Stimulated activated naive B cell treated with anti-CD40 and anti-IgM and Interleukin-4, amounts not matched to agents 10 μg/mL and 1 μg/mL and 100 μg/mL, for 72 hours (primary cell): ENCODE measurements around the gene SRM.
"Not testable (repeated sequence)": the region's sequence is repeated elsewhere in the genome, so short reads cannot be mapped to it uniquely, and the experiment has no call there.

Source experiments
- ATAC-seq, 2 donors: fragments of 150-1000 bp; cut with Tn5 transposase; replicated peaks; 2 replicates each; pipeline ENCODE4 v1.10.0; 2021; ENCODE audit warnings: moderate library complexity in 1 of 2
- DNase-seq: peaks from one replicate; pipeline ENCODE4 v3.0.0; 2021
- H3K27ac Mint-ChIP-seq: one replicate; pipeline ENCODE4 v1.8.0; 2022; ENCODE audit warnings: mild to moderate bottlenecking, mixed read lengths
- H3K27me3 Mint-ChIP-seq, 2 donors: one replicate each; pipeline ENCODE4 v1.8.0; 2022; ENCODE audit warnings: mixed read lengths in 2 of 2
- H3K36me3 Mint-ChIP-seq, 2 donors: one replicate each; pipeline ENCODE4 v1.8.0; 2022; ENCODE audit warnings: mixed read lengths in 2 of 2, mild to moderate bottlenecking in 1 of 2
- H3K4me1 Mint-ChIP-seq, 2 donors: one replicate each; pipeline ENCODE4 v1.8.0; 2022; ENCODE audit warnings: mixed read lengths in 2 of 2, mild to moderate bottlenecking in 1 of 2
- H3K4me3 Mint-ChIP-seq, 2 donors: one replicate each; pipeline ENCODE4 v1.8.0; 2022; ENCODE audit warnings: mild to moderate bottlenecking in 2 of 2, mixed read lengths in 2 of 2, moderate library complexity in 1 of 2
- H3K9me3 Mint-ChIP-seq, 2 donors: one replicate each; pipeline ENCODE4 v1.8.0; 2022; ENCODE audit warnings: mixed read lengths in 2 of 2, mild to moderate bottlenecking in 1 of 2

SRM gene

DNA sequence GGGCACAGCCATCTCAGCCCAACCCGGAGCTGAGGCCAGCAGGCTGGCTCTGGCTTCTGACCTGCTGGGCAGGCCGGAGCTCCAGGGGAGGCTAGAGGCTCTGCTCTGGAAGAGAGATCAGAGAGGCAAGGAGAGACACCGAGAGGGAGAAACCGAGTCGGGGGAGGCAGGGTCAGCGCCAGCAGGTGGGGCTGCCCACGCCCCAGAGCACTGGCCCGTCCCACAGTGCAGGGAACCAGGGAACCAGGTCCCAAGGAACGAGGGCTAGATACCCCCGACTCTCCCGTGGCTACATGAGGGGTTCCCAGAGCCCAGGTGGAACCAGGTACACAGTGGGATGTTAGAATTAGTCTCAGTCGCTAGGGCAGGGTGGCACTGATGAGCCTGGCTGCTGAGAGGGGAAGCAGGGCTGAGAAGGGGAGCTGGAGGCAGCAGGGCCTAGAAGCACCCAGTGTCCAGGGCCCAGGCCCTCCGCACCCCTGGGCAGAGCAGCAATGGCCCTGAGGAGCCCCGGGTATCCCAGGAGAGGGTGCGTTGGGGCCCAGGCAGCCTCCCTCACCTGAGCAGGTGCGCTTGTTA is 14.9 kb downstream of the SRM start:
- H3K36me3 Mint-ChIP-seq = no peaks in the 10 kb centered on the region
- no peak for ATAC-seq
- no peak for DNase-seq
- no peaks in the 10 kb centered on the region for H3K27me3 Mint-ChIP-seq
- H3K4me3 Mint-ChIP-seq = no peak overlapping the region
- H3K4me1 Mint-ChIP-seq = no peaks in the 10 kb centered on the region
- no peak overlapping the region for H3K27ac Mint-ChIP-seq
- no peaks in the 10 kb centered on the region for H3K9me3 Mint-ChIP-seq

DNA sequence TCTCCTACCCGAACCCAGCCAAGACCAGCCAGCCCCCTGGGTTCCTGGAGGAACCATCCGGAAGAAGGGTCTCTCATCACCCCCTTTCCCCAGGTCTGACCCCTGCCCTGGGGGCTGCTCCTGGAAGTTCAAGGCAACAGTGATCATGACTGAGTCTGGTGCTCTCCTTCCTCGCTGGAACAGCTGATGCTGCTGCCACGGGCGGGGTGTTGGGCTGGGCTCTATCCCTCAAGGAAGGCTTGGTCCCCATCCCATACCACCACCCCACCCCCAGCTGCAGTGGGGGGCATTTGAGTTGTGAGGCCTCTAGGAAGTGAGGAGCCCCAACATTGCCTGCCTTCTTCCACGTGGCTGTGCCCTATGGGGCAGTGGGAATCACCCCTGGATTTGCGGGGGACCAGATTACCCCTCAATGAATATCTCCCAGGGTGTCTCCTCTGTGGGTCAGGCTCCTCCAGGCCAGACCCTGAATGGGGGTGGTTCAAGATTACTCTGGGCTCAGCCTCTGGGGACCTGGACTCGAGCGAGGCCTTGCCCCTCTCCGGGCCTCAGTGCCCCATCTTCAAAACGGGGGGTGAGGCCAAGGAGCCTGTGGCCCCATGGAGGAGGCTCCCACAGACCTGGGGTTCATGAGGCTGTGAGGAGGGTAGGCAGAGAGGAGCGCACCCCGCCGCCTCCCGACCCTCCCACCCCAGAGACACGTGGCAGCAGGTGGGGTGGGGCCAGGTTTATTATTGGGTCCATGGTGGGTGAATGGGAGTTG is 15.6 kb downstream of the SRM start:
- Mint-ChIP-seq H3K4me3 (no peak overlapping the region), H3K9me3 (no peaks in the 10 kb centered on the region), H3K27me3 (no peaks in the 10 kb centered on the region), H3K4me1 (no peaks in the 10 kb centered on the region), H3K27ac (no peak overlapping the region), H3K36me3 (no peaks in the 10 kb centered on the region)
- ATAC-seq = no peak
- no peak for DNase-seq

DNA sequence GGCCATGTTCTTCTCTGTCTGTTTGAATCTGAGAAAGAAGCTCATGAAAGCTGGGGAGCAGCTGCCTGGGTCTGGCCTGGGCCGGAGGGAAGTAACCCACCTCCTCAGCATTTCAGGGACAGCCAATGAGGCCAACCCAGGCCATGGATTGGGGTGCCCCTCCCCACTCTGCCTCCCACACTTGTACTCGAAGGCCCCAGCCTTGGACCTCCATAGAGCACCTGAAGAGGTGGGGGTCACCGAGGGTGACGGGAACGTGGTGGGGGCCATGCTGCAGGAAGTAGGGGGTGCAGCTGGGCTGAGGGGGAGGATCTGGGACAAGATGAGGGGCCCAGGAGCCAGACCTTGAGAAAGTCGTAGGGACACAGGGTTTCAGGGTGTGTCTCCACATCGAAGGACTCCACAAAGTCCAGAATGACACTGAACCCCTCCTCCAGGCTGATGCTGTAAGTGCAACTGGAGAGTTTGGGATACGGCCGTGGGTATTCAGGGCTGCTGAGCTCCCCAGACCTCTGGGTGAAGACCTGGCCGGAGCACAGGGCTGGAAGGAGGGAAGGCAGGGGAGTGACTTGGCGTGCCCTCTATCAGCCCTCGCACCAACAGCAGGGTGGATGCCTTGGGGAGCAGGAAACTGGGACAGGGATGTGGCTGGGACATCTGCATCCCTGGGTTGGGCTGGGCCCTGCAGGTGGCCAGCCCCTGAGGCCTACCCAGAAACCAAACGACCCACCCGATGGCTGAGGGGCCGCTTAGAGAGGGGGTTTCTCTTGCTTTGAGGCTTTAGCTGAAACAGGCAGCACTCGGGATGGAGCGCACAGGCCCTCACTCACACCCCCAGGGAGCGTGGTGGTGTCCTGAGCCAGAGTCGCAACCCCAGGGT is 16.6 kb downstream of the SRM start:
- Mint-ChIP-seq H3K27me3 (no peaks in the 10 kb centered on the region), H3K4me1 (no peaks in the 10 kb centered on the region), H3K36me3 (no peaks in the 10 kb centered on the region), H3K4me3 (no peak overlapping the region), H3K9me3 (no peaks in the 10 kb centered on the region), H3K27ac (no peak overlapping the region)
- ATAC-seq (no peak), DNase-seq (no peak)

DNA sequence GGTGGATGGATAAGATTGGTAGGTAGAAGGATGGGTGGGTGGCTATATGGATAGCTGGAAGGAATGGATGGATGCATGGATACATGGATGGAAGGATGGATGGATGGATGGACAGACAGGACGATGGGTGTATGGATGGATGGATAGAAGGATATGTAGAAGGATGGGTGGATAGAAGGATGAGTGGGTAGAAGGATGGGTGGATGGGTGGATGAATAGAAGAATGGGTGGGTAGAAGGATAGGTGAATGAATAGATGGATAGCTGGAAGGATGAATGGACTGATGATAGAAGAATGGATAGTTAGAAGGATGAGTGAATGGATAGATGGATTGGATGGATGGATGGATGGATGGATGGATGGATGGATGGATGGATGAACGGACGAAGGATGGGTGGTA is 17.8 kb downstream of the SRM start:
- no peak overlapping the region for H3K27ac Mint-ChIP-seq
- H3K9me3 Mint-ChIP-seq = no peaks in the 10 kb centered on the region
- no peak for ATAC-seq
- H3K4me1 Mint-ChIP-seq = no peaks in the 10 kb centered on the region
- no peaks in the 10 kb centered on the region for H3K27me3 Mint-ChIP-seq
- no peak for DNase-seq
- no peak overlapping the region for H3K4me3 Mint-ChIP-seq
- H3K36me3 Mint-ChIP-seq = no peaks in the 10 kb centered on the region

DNA sequence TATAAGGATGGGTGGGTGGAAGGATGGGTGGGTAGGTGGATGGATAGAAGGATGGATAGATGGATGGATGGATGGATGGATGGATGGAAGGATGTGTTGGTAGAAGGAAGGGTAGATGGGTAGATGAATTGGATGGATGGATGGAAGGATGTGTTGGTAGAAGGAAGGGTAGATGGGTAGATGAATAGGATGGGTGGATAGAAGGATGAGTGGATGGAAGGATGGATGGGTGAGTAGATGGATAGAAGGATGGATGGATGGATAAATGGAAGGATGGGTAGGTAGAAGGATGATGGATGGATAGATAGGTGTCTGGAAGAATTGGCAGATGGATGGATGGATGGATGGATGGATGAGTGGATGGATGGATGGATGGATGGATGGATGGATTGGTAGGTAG is 18.8 kb downstream of the SRM start:
- Mint-ChIP-seq H3K9me3 (no peaks in the 10 kb centered on the region), H3K36me3 (no peaks in the 10 kb centered on the region), H3K4me1 (no peaks in the 10 kb centered on the region), H3K4me3 (no peak overlapping the region), H3K27me3 (no peaks in the 10 kb centered on the region), H3K27ac (no peak overlapping the region)
- ATAC-seq = no peak
- no peak for DNase-seq

DNA sequence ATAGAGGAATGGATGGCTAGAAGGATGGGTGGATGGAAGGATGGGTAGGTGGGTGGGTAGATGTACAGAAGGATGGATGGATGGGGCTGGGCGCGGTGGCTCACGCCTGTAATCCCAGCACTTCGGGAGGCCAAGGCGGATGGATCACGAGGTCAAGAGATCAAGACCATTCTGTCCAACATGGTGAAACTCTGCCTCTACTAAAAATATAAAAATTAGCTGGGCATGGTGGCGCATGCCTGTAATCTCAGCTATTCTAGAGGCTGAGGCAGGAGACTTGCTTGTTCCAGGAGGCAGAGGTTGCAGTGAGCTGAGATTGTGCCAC is 19.8 kb downstream of the SRM start:
- not testable (repeated sequence) for H3K36me3 Mint-ChIP-seq, DNase-seq, H3K27me3 Mint-ChIP-seq, H3K4me3 Mint-ChIP-seq, H3K4me1 Mint-ChIP-seq, H3K9me3 Mint-ChIP-seq, H3K27ac Mint-ChIP-seq, ATAC-seq

DNA sequence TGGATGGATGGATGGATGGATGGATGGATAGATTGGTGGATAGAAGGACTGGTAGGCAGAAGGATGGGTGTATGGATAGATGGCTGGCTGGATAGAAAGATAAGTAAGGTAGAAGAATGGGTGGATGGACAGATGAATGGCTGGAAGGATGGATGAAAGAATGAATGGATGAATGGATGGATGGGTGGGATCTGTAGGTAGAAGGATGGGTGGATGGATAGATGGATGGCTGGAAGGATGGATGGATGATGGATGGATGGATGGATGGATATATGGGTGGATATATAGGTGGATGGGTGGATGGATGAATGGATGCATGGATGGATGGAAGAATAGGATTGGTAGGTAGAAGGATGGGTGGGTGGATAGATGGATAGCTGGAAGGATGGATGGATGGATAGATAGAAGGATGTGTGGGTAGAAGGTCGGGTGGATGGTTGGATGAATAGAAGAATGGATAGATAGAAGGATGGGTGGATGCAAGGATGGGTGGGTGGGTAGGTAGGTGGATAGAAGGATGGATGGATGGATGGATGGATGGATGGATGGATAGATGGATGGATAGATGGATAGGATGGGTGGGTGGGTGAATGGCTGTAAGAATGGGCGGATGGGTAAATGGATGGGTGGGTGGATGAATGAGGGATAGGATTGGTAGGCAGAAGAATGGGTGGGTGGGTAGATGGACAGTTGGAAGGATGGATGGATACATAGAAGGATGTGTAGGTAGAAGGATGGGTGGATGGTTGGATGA is 20.3 kb downstream of the SRM start:
- ATAC-seq = no peak
- no peaks in the 10 kb centered on the region for H3K4me1 Mint-ChIP-seq
- H3K4me3 Mint-ChIP-seq = no peak overlapping the region
- H3K27me3 Mint-ChIP-seq = no peaks in the 10 kb centered on the region
- H3K36me3 Mint-ChIP-seq = no peaks in the 10 kb centered on the region
- no peak overlapping the region for H3K27ac Mint-ChIP-seq
- DNase-seq = no peak
- no peaks in the 10 kb centered on the region for H3K9me3 Mint-ChIP-seq

DNA sequence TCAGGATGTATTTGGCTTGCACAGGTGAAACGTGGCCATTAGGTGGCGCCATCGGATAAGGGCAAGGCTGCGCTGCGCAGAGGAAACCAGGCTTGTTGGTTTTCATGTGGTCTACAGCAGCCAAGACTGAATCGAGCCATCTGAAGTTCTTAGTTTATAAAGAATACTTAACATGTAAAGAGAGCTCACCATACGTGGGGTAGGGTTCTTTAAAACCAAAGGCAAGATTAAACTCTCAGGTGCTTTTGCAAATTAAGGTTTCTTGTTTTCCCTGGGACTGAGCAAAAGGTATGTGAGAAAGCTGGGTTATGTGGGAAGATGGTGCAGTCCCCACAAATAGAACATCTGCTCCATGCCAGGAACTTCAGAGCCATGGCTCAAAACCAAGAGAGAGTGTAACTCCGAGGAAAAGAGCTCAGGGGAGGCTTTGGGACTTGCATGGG is 22.1 kb downstream of the SRM start:
- H3K27ac Mint-ChIP-seq = no peak overlapping the region
- peak; percentile 71 for DNase-seq
- ATAC-seq = peak; percentile 99
- no peaks in the 10 kb centered on the region for H3K9me3 Mint-ChIP-seq
- H3K4me3 Mint-ChIP-seq = no peak overlapping the region
- H3K27me3 Mint-ChIP-seq = no peaks in the 10 kb centered on the region
- no peaks in the 10 kb centered on the region for H3K4me1 Mint-ChIP-seq
- no peaks in the 10 kb centered on the region for H3K36me3 Mint-ChIP-seq

DNA sequence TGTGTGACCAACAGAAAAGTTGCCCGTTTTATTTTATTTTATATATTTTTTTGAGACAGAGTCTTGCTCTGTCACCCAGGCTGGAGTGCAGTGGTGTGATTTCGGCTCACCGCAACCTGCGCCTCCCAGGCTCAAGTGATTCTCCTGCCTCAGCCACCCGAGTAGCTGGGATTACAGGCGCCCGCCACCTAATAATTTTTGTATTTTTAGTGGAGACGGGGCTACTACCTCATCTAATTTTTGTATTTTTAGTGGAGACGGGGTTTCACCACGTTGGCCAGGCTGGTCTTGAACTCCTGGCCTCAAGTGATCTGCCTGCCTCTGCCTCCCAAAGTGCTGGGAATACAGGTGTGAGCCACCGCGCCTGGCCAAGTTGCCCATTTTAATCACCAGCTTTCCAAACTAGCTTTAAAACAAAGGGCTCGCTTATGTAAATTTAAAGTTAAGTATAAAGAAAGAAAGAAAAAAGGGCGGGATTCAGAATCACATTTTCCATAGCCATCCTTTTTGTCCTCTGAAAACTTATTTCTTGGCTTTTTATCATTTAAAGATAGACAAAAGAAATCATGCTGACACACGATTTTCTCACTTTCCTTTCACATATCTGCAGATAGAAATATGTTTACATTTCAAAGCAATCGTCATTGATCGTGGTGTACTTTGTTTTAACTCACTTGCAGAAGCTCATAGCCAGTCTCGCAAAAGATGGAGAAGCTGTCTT is 22.6 kb downstream of the SRM start:
- ATAC-seq, H3K27me3 Mint-ChIP-seq, H3K4me1 Mint-ChIP-seq, H3K4me3 Mint-ChIP-seq, H3K36me3 Mint-ChIP-seq, H3K9me3 Mint-ChIP-seq, DNase-seq, H3K27ac Mint-ChIP-seq: not testable (repeated sequence)

DNA sequence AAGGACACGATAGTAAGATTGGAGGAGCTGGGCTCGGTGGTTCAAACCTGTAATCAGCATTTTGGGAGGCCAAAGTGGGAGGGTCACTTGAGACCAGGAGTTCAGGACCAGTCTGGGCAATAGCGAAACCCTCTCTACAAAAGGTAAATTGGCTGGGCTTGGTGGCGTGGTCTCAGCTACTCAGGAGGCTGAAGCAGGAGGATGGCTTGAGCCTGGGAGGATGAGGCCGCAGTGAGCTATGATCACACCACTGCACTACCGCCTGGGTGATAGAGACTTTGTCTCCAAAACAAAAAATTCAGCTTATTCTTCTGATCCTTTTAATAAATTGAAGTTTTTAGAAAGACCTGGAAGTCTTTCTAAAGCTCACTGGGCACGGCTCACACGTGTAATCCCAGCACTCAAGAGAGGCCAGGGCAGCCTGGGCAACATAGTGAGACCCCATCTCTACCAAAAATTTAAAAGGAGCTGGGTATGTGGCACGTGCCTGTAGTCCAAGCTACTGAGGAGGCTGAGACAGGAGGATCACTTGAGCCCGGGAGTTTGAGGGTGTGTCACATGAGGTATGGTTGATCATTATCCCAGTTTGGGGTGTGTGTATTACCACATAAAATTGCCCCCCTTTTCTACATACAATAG is 28.1 kb downstream of the SRM start:
- Mint-ChIP-seq H3K4me3 (no peak overlapping the region), H3K36me3 (peaks cover 10 to 19% of the 10 kb centered on the region in 2 donors), H3K9me3 (no peaks in the 10 kb centered on the region), H3K4me1 (peaks cover 5% of the 10 kb centered on the region in 2 donors), H3K27me3 (no peaks in the 10 kb centered on the region), H3K27ac (no peak overlapping the region)
- ATAC-seq = peak; percentile 18 to 19
- no peak for DNase-seq

DNA sequence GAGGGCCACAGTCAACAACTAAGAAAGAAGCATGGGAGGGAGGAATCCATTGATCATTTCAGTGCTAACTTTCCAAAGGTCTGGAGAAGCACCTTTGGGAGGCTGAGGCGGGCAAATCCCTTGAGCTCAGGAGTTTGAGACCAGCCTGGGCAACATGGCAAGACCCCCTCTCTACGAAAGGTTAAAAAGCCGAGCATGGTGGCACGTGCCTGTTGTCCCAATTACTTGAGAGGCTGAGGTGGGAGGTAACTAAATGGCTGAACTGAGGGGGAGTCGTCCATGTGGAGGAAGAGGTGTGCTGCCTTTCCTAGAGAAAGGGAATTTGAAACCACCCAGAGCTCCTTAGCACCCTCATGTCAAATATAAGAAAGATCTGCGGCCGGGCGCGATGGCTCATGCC is 29.0 kb downstream of the SRM start:
- H3K4me1 Mint-ChIP-seq = peaks cover 7 to 13% of the 10 kb centered on the region in 2 donors
- ATAC-seq = no peak
- no peaks in the 10 kb centered on the region for H3K9me3 Mint-ChIP-seq

DNA sequence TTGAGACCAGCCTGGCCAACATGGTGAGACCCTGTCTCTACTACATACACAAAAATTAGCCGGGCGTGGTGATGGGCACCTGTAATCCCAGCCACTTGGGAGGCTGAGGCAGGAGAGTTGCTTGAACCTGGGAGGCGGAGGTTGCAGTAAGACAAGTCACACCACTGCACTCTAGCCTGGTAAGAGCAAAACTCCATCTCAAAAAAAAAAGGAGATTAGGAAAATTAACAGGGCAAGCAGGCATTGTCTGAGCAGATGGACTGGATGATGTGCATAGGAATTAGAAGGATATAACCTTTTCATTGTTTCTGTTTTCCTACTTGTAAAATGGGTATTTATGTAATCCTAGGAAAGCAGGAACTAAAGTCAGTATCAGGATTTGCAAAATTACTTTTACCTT is 31.8 kb downstream of the SRM start:
- H3K27me3 Mint-ChIP-seq = no peaks in the 10 kb centered on the region
- peaks cover 22 to 39% of the 10 kb centered on the region in 2 donors for H3K36me3 Mint-ChIP-seq
- H3K9me3 Mint-ChIP-seq = no peaks in the 10 kb centered on the region
- peaks cover 15 to 33% of the 10 kb centered on the region in 2 donors for H3K4me1 Mint-ChIP-seq
- peak overlapping the region; percentile 20 for H3K27ac Mint-ChIP-seq
- ATAC-seq = no peak
- no peak for DNase-seq
- no peak overlapping the region for H3K4me3 Mint-ChIP-seq

More for the DNA sequence above, 29.0 kb downstream of the SRM start:
- peak overlapping the region; percentile 82 for H3K27ac Mint-ChIP-seq
- no peak for DNase-seq
- peaks cover 10 to 24% of the 10 kb centered on the region in 2 donors for H3K36me3 Mint-ChIP-seq
- H3K27me3 Mint-ChIP-seq = no peaks in the 10 kb centered on the region
- no peak overlapping the region for H3K4me3 Mint-ChIP-seq

DNA sequence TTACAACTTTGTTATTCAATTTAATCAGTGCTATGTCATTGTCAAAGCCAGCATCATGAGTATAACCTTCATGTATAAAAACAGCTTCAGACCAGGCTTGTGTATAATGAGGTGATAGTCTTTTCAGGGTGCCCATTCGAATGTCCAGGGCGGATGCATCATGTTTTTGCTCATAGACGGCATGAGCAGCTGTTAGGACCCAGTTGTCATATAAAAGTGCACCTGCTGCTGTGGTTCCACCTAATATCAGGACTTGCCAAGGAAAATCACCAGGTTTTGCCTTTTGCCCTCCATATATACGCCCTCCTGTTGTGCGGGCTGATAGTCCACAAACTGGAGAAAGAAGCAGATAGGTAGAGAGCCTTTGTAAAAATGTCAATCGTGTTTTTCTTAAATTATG is 32.5 kb downstream of the SRM start:
- Mint-ChIP-seq H3K4me3 (no peak overlapping the region), H3K36me3 (peaks cover 26 to 42% of the 10 kb centered on the region in 2 donors), H3K27me3 (no peaks in the 10 kb centered on the region), H3K9me3 (no peaks in the 10 kb centered on the region), H3K27ac (peak overlapping the region; percentile 80), H3K4me1 (peaks cover 16 to 37% of the 10 kb centered on the region in 2 donors)
- ATAC-seq = no peak
- no peak for DNase-seq
